ENCODE measurements around the gene GSKIP.

DNA sequence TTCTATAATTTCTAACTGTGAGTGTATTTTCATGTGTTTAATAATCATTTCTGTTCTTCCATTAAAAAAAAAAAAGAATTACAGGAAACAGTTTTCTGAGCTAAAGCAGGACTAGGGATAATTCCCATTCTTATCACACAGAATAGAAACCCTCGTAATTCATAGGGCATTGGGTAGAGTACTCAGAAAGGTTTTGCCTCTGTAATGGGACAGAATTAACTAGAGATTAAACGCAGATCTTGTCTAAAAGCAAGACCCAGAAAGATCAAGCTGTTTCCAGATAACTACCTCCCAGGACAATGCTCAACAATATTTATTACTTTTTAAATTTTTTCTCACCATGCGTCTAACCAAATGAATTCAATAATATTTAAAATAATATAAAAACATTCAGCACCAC is 10.2 kb downstream of the GSKIP start:
- TF ChIP-seq, protein P1, sequence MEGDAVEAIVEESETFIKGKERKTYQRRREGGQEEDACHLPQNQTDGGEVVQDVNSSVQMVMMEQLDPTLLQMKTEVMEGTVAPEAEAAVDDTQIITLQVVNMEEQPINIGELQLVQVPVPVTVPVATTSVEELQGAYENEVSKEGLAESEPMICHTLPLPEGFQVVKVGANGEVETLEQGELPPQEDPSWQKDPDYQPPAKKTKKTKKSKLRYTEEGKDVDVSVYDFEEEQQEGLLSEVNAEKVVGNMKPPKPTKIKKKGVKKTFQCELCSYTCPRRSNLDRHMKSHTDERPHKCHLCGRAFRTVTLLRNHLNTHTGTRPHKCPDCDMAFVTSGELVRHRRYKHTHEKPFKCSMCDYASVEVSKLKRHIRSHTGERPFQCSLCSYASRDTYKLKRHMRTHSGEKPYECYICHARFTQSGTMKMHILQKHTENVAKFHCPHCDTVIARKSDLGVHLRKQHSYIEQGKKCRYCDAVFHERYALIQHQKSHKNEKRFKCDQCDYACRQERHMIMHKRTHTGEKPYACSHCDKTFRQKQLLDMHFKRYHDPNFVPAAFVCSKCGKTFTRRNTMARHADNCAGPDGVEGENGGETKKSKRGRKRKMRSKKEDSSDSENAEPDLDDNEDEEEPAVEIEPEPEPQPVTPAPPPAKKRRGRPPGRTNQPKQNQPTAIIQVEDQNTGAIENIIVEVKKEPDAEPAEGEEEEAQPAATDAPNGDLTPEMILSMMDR (IDR thresholded peaks at IDR 0.05) = no peak
- TF ChIP-seq POLR2A (IDR thresholded peaks at IDR 0.05) = no peak

All from body of pancreas (tissue), 4 donors.